GM12878 (cell line): ENCODE results near the gene PPIL6. TPM values are rescaled to one million over a fixed set of nuclear protein-coding genes. Genes with fewer than 3 reads are reported as not detected.

ENCODE experiments used
- ATAC-seq: fragments of 200-7000 bp; cut with Tn5 transposase; 3 replicates; pipeline ENCODE4 v1.9.1; 2020; ENCODE audit warnings: mild to moderate bottlenecking, moderate library complexity
- BruUV-seq: library from RNA; stranded (reverse); fragments of 400-500 nt; replicated peaks from 2 replicates; lab custom pipeline; 2021; lab: Mats Ljungman, UMichigan
- CTCF ChIA-PET: fragments of 300-600 bp; sonication (Branson Sonifier 250); formaldehyde crosslinking; extraction: SDS; loops from one replicate; lab custom pipeline; 2021; ENCODE audit warnings: inconsistent platforms; lab: Yijun Ruan, JAX
- POLR2A ChIA-PET: fragments of 350-600 bp; formaldehyde crosslinking; extraction: SDS; loops from one replicate; lab custom pipeline; 2021; ENCODE audit warnings: inconsistent platforms; lab: Charles Lee
- RAD21 ChIA-PET: fragments of 300-600 bp; sonication (Branson Sonifier 250); formaldehyde crosslinking; loops from one replicate; lab custom pipeline; 2023; ENCODE audit warnings: antibody characterized with exemption; ENCODE audit not compliant: unreplicated experiment; lab: Charles Lee
- SMC1A ChIA-PET: fragments of 300-600 bp; sonication (Branson Sonifier 250); formaldehyde crosslinking; loops from one replicate; lab custom pipeline; 2023; ENCODE audit not compliant: unreplicated experiment, uncharacterized antibody; lab: Charles Lee
- DNase-seq: peaks from one replicate; pipeline ENCODE4 v3.0.0-alpha.2; 2011; ENCODE audit warnings: low read depth, low spot score
- FAIRE-seq: peaks from 3 replicates; lab custom pipeline; 2011; peaks lifted over from hg19 to GRCh38; lab: Jason Lieb, UNC
- H2AFZ ChIP-seq: 2 replicates; pipeline ENCODE4 v1.6.0; 2011; ENCODE audit warnings: low read depth, low read length, control low read depth; ENCODE audit not compliant: control insufficient read depth
- H3K27ac ChIP-seq: 2 replicates; pipeline ENCODE4 v1.5.1; 2011; ENCODE audit warnings: control low read depth; ENCODE audit not compliant: control insufficient read depth, insufficient read depth
- H3K27me3 ChIP-seq, 2 experiments: replicated peaks in 1 of 2; 2 replicates each; pipeline versions ENCODE4 v1.6.0 to v1.6.1; 2011; ENCODE audit warnings: low read length in 1 of 2; ENCODE audit not compliant: control insufficient read depth in 2 of 2, insufficient read depth in 2 of 2
- H3K36me3 ChIP-seq, 2 experiments: 2 replicates each; pipeline ENCODE4 v1.5.1; 2011; ENCODE audit warnings: low read length in 1 of 2; ENCODE audit not compliant: control insufficient read depth in 2 of 2, insufficient read depth in 2 of 2
- H3K4me1 ChIP-seq: 2 replicates; pipeline ENCODE4 v1.6.1; 2011; ENCODE audit warnings: mild to moderate bottlenecking, low read length, moderate library complexity, mixed read lengths; ENCODE audit not compliant: control insufficient read depth, insufficient read depth
- H3K4me2 ChIP-seq: 2 replicates; pipeline ENCODE4 v1.6.0; 2011; ENCODE audit warnings: control low read depth; ENCODE audit not compliant: control insufficient read depth, insufficient read depth
- H3K4me3 ChIP-seq: fragments of 200-600 bp; sonication (generic); 2 replicates; pipeline ENCODE4 v1.5.1; 2016
- H3K79me2 ChIP-seq: 2 replicates; pipeline ENCODE4 v1.6.0; 2011; ENCODE audit warnings: low read length; ENCODE audit not compliant: control insufficient read depth, insufficient read depth
- H3K9ac ChIP-seq: 2 replicates; pipeline ENCODE4 v1.8.0; 2011; ENCODE audit warnings: low read length, control low read depth, mixed read lengths; ENCODE audit not compliant: control insufficient read depth, insufficient read depth
- H3K9me3 ChIP-seq: replicated peaks from 3 replicates; pipeline ENCODE4 v1.5.1; 2011; ENCODE audit warnings: mild to moderate bottlenecking, low read length; ENCODE audit not compliant: control insufficient read depth, insufficient read depth
- H4K20me1 ChIP-seq: 2 replicates; pipeline ENCODE4 v1.6.0; 2011; ENCODE audit not compliant: control insufficient read depth, insufficient read depth
- BHLHE40 ChIP-seq, 2 experiments: fragments of 450-650 bp in 1 of 2; IDR thresholded peaks; 2 replicates each; pipeline ENCODE4 v1.6.1; 2011 to 2017; ENCODE audit warnings: low read depth in 2 of 2, borderline replicate concordance in 1 of 2, improper control_type of control experiment in 1 of 2, low read length in 1 of 2, mild to moderate bottlenecking in 1 of 2
- DPF2 ChIP-seq: fragments of 450-650 bp; IDR thresholded peaks from 2 replicates; pipeline ENCODE4 v1.6.1; 2017; ENCODE audit warnings: mild to moderate bottlenecking
- EGR1 ChIP-seq, 2 experiments: IDR thresholded peaks; 1 replicate in 1 of 2; 2 replicates in 1 of 2; pipeline ENCODE4 v1.6.1; 2011 to 2012; ENCODE audit warnings: low read depth in 2 of 2, low read length in 2 of 2, borderline replicate concordance in 1 of 2, mild to moderate bottlenecking in 1 of 2, moderate library complexity in 1 of 2
- ESRRA ChIP-seq: IDR thresholded peaks from 2 replicates; pipeline ENCODE4 v1.6.1; 2012; ENCODE audit warnings: mild to moderate bottlenecking, low read length, improper control_type of control experiment
- IKZF1 ChIP-seq: fragments of 450-650 bp; conservative IDR thresholded peaks from 2 replicates; pipeline ENCODE4 v1.6.1; 2017; ENCODE audit warnings: antibody characterized with exemption, mild to moderate bottlenecking
- KLF5 ChIP-seq: fragments of 450-650 bp; IDR thresholded peaks from 2 replicates; pipeline ENCODE4 v1.6.1; 2014; ENCODE audit warnings: mild to moderate bottlenecking; ENCODE audit not compliant: partially characterized antibody
- LARP7 ChIP-seq: fragments of 450-650 bp; IDR thresholded peaks from 2 replicates; pipeline ENCODE4 v1.6.1; 2017; ENCODE audit warnings: mild to moderate bottlenecking
- NFXL1 ChIP-seq: fragments of 450-650 bp; IDR thresholded peaks from 2 replicates; pipeline ENCODE4 v1.6.1; 2017; ENCODE audit warnings: antibody characterized with exemption, mild to moderate bottlenecking, borderline replicate concordance
- RB1 ChIP-seq: fragments of 450-650 bp; formaldehyde crosslinking; IDR thresholded peaks from 2 replicates; pipeline ENCODE4 v1.6.1; 2017; ENCODE audit warnings: mild to moderate bottlenecking, borderline replicate concordance
- SIX5 ChIP-seq: IDR thresholded peaks from 2 replicates; pipeline ENCODE4 v1.6.1; 2011; ENCODE audit warnings: mild to moderate bottlenecking, low read depth, low read length, moderate library complexity; ENCODE audit not compliant: severe bottlenecking
- SP1 ChIP-seq: IDR thresholded peaks from one replicate; pipeline ENCODE4 v1.6.1; 2011; ENCODE audit warnings: low read depth, low read length
- SREBF1 ChIP-seq: IDR thresholded peaks from 2 replicates; pipeline ENCODE4 v1.6.1; 2012; ENCODE audit warnings: mild to moderate bottlenecking, low read length
- TCF3 ChIP-seq: IDR thresholded peaks from 2 replicates; pipeline ENCODE4 v1.6.1; 2012; ENCODE audit warnings: low read depth, mild to moderate bottlenecking, low read length, borderline replicate concordance; ENCODE audit not compliant: insufficient read depth
- WRNIP1 ChIP-seq: IDR thresholded peaks from 2 replicates; pipeline ENCODE4 v1.6.1; 2011; ENCODE audit warnings: low read depth, low read length, improper control_type of control experiment, borderline replicate concordance
- ZZZ3 ChIP-seq: IDR thresholded peaks from 2 replicates; pipeline ENCODE4 v1.6.1; 2011; ENCODE audit warnings: low read depth; ENCODE audit not compliant: control insufficient read depth, insufficient read length
- WGBS: methylation state at CpG from one replicate; pipeline ENCODE4 v1.1.6; 2016; ENCODE audit warnings: low lambda C conversion rate; ENCODE audit not compliant: insufficient replicate concordance, insufficient coverage; ENCODE audit errors: missing lambda C conversion rate; 5-methylcytosine and 5-hydroxymethylcytosine counted together
- in situ Hi-C: fragments of 300-500 bp; cut with MboI; formaldehyde crosslinking; loops from 9 replicates; pipeline ENCODE4 v1.14.3; 2018; ENCODE audit warnings: mixed read lengths
- intact Hi-C: fragments of 100-400 bp; cut with micrococcal nuclease; formaldehyde crosslinking; loops from one replicate; pipeline ENCODE4 v1.14.2; 2022; ENCODE audit not compliant: unreplicated experiment
- polyA plus RNA-seq, 11 experiments: library from polyadenylated mRNA; depleted of rRNA in 4 of 11; unstranded in 6 of 11; stranded (reverse) in 5 of 11; fragments of >200 nt; fragmentation: Nextera tagmentation in 4 of 11; fragmentation: Illumina TruSeq in 1 of 11; extraction: Ambion mirVana in 4 of 11; extraction: Trizol in 1 of 11; gene quantifications; 1 replicate in 1 of 11; 2 replicates in 10 of 11; pipeline versions ENCODE4 v1.2.1 to v1.2.3, GENCODE V29; 2011 to 2016; ENCODE audit warnings: inconsistent platforms in 2 of 11, missing spikeins in 2 of 11, low read depth in 1 of 11
- total RNA-seq, 4 experiments: library from RNA; depleted of rRNA in 3 of 4; stranded (reverse); fragments of >200 nt in 3 of 4; fragmentation: Illumina TruSeq in 1 of 4; extraction: Trizol in 1 of 4; gene quantifications; 2 replicates each; pipeline versions ENCODE4 v1.2.1 to v1.2.3, GENCODE V29; 2013 to 2021
- TF ChIP-seq, protein P1 (sequence below): fragments of 150-350 bp; IDR thresholded peaks from 2 replicates; pipeline ENCODE4 v1.6.1; 2014; ENCODE audit warnings: mild to moderate bottlenecking, low read depth, low read length
- TF ChIP-seq, protein P2 (sequence below): fragments of 450-650 bp; conservative IDR thresholded peaks from 2 replicates; pipeline ENCODE4 v1.6.1; 2017; ENCODE audit warnings: mild to moderate bottlenecking, moderate library complexity
- TF ChIP-seq, protein P3 (sequence below): fragments of 450-650 bp; IDR thresholded peaks from 2 replicates; pipeline ENCODE4 v1.6.1; 2016; ENCODE audit warnings: mild to moderate bottlenecking

PPIL6 gene
- total and polyA plus RNA-seq, 10 of the 15 experiments (the other 5 are each of a cell fraction or from before 2014, with no cell fraction given), result 0.01 to 0.26 (median 0.12) TPM; not detected in 5

DNA sequence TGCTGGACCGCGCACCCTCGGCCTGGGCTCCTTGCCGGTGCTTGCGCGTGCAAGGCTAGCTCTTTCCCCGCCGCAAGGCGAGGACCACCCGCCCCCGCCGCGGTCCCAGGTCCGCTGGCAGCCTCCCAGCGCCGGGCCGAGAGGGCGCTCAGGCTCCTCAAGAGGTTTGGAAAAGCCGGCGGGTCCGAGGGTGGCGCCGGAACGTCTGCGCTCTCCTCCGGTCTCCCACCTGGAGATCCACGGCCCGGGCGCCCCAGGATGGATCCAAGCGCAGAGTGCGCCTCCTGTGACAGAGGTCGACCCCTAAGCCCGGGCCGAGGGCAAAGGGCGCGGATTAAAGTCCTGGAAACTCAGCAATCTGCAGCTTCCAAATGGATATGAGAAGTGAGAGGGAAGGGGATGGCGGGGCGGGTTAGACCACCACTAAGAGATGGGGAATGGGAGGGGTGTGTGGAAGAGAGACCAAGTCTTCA, 15.7 kb upstream of the PPIL6 start:
- Histone ChIP-seq H3K4me2 (peak overlapping the region; percentile 69), H3K9ac (peak overlapping the region; percentile 79), H3K9me3 (no peaks in the 10 kb centered on the region), H3K27me3 (no peaks in the 10 kb centered on the region)
- SMC1A ChIA-PET, result interaction anchor here (0.6 to 10.1 kb wide), 7 partner anchors 10 to 73 kb away, joined by 3 to 148 read pairs (median 7); partner anchors contain the start of genes CD164, PPIL6, SMPD2 and ZBTB24
- 2% methylated on average over 38 of the region's 38 CpGs for WGBS
- BruUV-seq, result no TSS peak
- DNase-seq, result no peak
- RAD21 ChIA-PET, result interaction anchor here (0.9 to 10.1 kb wide), 7 partner anchors 15 to 584 kb away, joined by 3 to 97 read pairs (median 4); partner anchors contain the start of genes CD164, PPIL6, SMPD2 and ZBTB24
- no peak for FAIRE-seq
- TF ChIP-seq BHLHE40 (IDR thresholded peaks at IDR 0.05; ENCODE audit: borderline replicate concordance in 1 of 2, low read depth in 2 of 2, low read length in 1 of 2), result peak in 1 of 2 experiments; percentile 38; a peak in 2 of 4 replicates
- TF ChIP-seq WRNIP1, result no peak
- no peak; the same call in 1 of the 2 replicates for TF ChIP-seq DPF2
- TF ChIP-seq TCF3, result no peak
- no peak for TF ChIP-seq SIX5
- no peak for TF ChIP-seq SP1
- no peak for TF ChIP-seq ZZZ3
- TF ChIP-seq SREBF1, result no peak
- TF ChIP-seq, protein P1, sequence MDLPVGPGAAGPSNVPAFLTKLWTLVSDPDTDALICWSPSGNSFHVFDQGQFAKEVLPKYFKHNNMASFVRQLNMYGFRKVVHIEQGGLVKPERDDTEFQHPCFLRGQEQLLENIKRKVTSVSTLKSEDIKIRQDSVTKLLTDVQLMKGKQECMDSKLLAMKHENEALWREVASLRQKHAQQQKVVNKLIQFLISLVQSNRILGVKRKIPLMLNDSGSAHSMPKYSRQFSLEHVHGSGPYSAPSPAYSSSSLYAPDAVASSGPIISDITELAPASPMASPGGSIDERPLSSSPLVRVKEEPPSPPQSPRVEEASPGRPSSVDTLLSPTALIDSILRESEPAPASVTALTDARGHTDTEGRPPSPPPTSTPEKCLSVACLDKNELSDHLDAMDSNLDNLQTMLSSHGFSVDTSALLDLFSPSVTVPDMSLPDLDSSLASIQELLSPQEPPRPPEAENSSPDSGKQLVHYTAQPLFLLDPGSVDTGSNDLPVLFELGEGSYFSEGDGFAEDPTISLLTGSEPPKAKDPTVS, result no peak
- TF ChIP-seq, protein P2, sequence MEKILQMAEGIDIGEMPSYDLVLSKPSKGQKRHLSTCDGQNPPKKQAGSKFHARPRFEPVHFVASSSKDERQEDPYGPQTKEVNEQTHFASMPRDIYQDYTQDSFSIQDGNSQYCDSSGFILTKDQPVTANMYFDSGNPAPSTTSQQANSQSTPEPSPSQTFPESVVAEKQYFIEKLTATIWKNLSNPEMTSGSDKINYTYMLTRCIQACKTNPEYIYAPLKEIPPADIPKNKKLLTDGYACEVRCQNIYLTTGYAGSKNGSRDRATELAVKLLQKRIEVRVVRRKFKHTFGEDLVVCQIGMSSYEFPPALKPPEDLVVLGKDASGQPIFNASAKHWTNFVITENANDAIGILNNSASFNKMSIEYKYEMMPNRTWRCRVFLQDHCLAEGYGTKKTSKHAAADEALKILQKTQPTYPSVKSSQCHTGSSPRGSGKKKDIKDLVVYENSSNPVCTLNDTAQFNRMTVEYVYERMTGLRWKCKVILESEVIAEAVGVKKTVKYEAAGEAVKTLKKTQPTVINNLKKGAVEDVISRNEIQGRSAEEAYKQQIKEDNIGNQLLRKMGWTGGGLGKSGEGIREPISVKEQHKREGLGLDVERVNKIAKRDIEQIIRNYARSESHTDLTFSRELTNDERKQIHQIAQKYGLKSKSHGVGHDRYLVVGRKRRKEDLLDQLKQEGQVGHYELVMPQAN, result 0 out of 2 replicates have a peak, but pooled peaks have one; percentile 13
- TF ChIP-seq NFXL1, result no peak
- no peak for TF ChIP-seq ESRRA
- TF ChIP-seq LARP7, result no peak
- peak; percentile 35 for TF ChIP-seq KLF5
- TF ChIP-seq RB1, result 0 out of 2 replicates have a peak, but pooled peaks have one; percentile 39
- TF ChIP-seq IKZF1, result peak; percentile 23
- TF ChIP-seq, protein P3, sequence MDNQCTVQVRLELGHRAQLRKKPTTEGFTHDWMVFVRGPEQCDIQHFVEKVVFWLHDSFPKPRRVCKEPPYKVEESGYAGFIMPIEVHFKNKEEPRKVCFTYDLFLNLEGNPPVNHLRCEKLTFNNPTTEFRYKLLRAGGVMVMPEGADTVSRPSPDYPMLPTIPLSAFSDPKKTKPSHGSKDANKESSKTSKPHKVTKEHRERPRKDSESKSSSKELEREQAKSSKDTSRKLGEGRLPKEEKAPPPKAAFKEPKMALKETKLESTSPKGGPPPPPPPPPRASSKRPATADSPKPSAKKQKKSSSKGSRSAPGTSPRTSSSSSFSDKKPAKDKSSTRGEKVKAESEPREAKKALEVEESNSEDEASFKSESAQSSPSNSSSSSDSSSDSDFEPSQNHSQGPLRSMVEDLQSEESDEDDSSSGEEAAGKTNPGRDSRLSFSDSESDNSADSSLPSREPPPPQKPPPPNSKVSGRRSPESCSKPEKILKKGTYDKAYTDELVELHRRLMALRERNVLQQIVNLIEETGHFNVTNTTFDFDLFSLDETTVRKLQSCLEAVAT, result no peak
- TF ChIP-seq EGR1 (IDR thresholded peaks at IDR 0.05; ENCODE audit: borderline replicate concordance in 1 of 2, low read depth in 2 of 2, low read length in 2 of 2), result peak in 1 of 2 experiments; percentile 62; a peak in 1 of 3 replicates
- TF ChIP-seq, all 136 proteins: peak for 6
- Histone ChIP-seq H3K4me3 (peak overlapping the region; percentile 79), H2AFZ (peak overlapping the region; percentile 52), H3K4me1 (peaks cover 54% of the 10 kb centered on the region), H3K79me2 (peaks cover 48% of the 10 kb centered on the region), H4K20me1 (no peaks in the 10 kb centered on the region), H3K36me3 (peaks cover 3 to 10% of the 10 kb centered on the region in 2 experiments; a peak in 3 of 4 replicates), H3K27ac (peak overlapping the region; percentile 75)
- ATAC-seq, result peak; percentile 3; the same call in 2 of the 3 replicates
- in situ Hi-C loops, result no loop called here
- POLR2A ChIA-PET, result interaction anchor here (0.9 to 13.1 kb wide), 8 partner anchors 9 to 235 kb away, joined by 3 to 132 read pairs (median 4); partner anchors contain the start of genes AK9, CD164, FIG4 and PPIL6
- intact Hi-C loops, result loop anchor here (5.0 kb wide), 2 partner anchors 74 to 359 kb away; partner anchors contain the start of genes CD164 and CEP57L1
- CTCF ChIA-PET, result interaction anchor here (1.1 to 3.2 kb wide), 6 partner anchors 9 to 83 kb away, joined by 3 to 19 read pairs (median 5); partner anchors contain the start of genes CD164, PPIL6 and SMPD2
